HG03571 (cell line): ENCODE measurements around the gene ZNF536.

Experiments
- ATAC-seq: cut with Tn5 transposase; IDR thresholded peaks from one replicate; pipeline ENCODE4 v1.9.1; 2021; ENCODE audit not compliant: unreplicated experiment

ZNF536 gene

GRCh38 chr19:30361721-30362120, 10.5 kb upstream of the ZNF536 start:
- no peak for ATAC-seq

DNA sequence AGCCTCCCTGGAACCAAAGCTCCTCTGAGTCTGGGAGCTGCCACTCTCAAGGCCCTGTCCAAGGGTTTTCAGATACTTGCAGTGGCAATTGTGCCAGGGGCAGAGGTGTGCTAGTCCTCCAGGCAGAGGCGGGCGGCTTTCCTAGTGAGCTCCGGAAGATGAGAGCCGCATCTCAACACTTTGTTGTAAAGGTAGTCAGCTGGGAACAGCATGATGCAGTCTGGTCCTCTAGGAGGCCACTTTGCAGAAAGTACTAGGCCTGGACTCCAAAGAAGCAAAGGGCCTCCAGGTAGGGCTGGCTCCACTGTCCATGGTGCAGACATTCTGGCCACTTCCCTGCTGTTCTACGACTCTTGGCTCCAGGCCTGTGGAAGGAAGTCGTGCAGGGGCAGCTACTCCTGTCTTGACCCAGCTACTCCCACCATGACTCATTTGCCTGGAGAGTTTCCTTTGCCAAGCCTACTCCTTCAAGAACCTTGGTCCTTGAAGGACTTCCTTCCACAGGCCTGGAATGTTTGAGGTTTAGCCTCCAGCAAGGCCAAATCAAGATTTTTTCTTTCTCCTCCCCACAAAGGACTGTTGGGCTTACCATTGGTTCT, 9.9 kb upstream of the ZNF536 start:
- no peak for ATAC-seq

DNA sequence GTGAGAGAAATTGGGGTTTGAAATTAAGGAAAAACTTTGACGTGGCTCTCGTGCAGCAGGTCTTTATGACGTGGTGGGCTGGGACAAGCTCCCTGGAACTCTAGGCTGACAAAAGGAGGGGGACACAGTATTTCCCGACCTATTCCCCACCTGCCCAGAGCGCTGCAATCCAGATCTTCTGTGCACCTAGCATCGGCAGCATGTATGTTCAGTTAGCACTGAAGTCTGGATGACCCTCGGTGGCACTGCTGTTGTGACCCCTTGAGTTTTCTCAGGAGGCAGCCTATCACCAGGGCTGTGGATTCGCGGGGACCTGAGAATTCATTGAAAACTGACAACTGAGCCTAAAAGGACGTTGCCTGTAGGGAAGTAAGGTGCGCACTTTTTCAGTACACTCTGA, 9.1 kb upstream of the ZNF536 start:
- ATAC-seq = no peak

GRCh38 chr19:30364866-30365800, 7.1 kb upstream of the ZNF536 start:
- ATAC-seq = no peak

- no peak for ATAC-seq
Measured at GRCh38 chr19:30366282-30366681, 5.9 kb upstream of the ZNF536 start.

DNA sequence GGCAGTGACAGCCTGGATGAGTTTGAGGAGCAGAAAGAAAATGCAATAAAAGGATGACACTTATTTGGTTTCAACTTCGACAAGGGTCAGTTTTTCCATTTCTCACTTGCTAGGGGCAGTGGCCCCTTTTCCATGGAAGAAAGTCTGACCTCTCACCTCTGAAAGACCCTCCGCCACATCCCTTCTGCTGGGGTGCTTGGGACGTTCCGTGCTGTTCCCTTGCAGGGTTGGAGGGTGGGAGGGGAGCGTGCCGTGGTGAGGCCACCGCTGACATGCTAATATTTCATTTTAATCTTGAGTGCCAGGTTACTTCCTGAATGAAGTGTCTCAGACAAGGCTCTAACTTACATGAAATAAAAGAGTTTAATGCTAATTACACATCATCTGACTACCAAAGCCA, 5.2 kb upstream of the ZNF536 start:
- no peak for ATAC-seq

DNA sequence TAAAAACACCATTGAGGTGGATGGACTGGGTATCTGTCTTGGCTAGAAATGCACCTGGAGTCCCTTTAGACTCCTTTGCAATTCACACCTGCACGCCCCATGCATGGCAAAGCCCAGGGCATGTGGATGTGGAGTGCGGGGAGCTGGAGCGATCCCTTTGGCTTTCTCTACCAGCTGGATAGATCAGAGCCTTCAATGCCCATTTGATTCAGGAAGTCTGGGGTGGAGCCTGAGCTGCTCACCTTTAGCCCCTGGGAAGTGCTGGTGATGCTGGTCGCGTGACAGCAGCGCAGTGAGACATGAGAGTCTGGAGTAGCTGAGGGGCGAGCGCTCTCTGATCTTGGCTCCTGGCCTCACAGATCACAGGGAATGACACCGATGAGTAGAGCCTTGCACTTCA, 4.8 kb upstream of the ZNF536 start:
- ATAC-seq = no peak

- no peak for ATAC-seq
Measured at GRCh38 chr19:30369833-30370232, 2.4 kb upstream of the ZNF536 start.

DNA sequence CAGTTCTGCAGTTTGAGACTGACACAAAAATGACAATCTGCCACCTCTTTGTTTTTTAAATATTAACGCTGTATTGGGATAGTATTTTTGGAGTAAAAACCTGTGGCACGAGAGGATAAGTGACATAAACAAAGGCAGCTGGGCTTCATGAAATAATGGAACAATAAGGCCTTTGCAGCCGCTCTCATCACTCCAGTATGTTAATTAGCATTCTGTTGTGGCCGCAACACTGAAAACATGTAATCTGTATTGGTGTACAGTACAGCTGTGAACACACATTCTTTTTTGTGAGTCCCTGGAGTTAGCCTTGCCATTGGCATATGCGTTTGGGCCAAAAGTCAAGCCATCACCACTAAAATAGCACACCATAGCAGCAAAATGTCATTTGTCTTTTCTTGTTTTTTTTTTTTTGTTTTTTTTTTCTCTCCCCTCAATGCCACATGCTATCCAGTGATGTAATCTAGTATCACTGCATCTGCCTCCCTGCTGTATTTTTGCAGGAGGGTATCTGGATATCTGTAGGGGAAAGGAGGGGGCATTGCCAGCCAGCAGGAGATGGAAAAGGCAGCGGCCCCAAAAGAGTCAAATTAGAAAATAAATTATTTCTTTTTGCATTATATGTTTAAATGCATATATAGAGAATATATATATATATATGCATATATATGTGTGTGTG, 885 bp upstream of the ZNF536 start:
- no peak for ATAC-seq

GRCh38 chr19:30373593-30373992, 1.4 kb downstream of the ZNF536 start:
- ATAC-seq = no peak

- no peak for ATAC-seq
Measured at GRCh38 chr19:30374539-30374864, 2.3 kb downstream of the ZNF536 start.

DNA sequence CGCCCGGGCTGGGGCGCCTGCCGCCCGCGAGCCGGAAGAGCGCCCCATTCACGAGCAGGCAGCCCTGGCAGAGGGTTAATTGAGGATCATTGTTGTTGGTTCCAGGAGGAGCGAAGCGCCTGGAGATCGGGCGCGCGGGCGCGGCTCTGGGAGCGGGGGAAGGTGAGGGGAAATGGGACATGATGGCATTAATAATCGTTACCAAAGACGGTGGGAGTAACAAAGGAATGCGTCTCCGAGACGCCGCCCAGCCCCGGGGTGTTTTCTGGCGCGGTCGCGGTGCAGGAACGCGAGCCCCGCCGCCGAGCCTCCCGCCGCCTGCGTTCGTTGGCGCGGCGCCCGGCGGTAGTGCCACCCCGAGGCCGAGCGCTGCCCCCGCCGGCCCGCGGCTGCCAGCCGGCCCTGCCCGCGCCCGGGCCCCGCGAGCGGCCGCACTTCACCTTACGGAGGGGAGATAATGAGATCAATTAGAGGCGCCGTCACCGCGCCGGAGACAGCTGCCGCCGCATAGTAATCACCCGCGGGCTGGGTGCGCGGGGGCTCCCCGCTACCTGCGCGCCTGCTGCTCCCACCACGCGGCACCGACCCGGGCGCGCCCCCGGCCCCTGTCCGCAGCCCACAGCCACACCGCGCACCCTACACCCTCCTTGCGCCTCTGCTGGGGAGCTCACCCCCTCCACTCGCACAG, 2.8 kb downstream of the ZNF536 start:
- ATAC-seq = no peak

GRCh38 chr19:30375553-30376031, 3.4 kb downstream of the ZNF536 start:
- ATAC-seq = no peak

DNA sequence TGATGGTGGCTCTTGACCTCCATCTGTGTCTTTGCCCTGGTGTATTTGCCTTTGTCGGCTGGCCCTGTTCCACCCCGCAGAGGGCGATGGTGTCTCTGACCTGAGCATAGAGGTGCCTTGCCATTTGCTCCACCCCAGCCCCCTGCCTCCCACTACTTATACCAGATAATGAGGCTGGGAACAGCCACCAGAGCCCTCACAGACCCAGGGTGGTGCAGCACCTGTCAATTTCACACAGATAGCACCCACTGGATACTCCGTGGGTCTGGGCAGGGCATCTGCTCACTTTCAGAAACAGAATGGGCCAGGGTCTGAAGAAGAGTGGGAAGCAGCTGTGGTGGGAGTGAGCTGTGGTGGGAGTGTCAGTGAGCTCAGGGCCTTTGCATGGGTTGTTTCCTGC, 4.1 kb downstream of the ZNF536 start:
- ATAC-seq = no peak

DNA sequence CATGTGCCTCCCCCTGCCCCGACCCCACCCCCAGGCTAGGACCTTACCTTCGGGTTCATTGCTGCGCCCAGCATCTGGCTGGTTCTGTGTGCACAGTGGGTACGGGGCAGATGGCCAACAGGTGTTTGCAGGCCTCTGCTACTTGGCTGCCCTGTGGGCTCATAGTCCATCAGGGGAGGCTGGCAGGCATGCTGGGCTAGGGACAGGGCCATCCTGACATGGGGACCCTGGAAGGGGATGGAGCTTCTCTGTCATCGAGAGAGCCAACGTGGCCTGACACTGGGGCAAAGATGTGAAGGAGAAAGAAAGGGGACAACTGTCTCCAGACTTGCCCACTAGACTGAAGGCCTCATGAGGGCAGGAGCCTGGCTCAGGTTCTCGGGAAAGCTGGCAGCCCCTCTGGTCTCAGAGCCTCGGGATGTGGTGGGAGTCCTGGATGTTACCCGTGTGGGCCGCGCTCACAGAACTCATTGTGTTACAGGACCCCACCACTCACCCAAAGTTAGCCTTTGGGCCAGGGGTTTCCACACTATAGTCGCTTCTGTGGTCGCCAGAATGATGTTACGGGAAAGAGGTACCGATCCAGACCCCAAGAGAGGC, 4.7 kb downstream of the ZNF536 start:
- no peak for ATAC-seq

DNA sequence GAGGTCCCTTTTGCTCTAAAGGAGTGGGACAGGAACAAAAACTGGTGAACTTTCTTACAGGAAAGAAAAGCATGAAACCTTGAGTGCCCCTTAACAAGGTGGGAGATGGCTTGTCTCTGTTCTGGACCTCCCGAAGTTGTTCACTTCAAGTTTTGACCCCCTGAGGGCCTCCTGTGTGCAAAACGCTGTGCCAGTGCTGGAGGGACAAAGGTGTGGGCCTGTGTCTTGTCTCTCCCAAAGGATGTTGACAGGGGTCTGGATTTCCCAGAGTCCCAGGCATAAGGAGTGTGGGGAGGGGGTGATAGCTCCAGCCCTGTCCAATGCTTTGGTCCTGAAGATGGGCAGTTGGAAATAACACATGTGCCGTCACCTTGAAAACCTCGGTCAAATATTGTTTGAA, 6.5 kb downstream of the ZNF536 start:
- ATAC-seq = no peak

GRCh38 chr19:30379841-30380610, 7.8 kb downstream of the ZNF536 start:
- ATAC-seq = no peak

- ATAC-seq = no peak
Measured at GRCh38 chr19:30381366-30381765, 9.2 kb downstream of the ZNF536 start.

GRCh38 chr19:30385174-30385573, 13.0 kb downstream of the ZNF536 start:
- no peak for ATAC-seq

DNA sequence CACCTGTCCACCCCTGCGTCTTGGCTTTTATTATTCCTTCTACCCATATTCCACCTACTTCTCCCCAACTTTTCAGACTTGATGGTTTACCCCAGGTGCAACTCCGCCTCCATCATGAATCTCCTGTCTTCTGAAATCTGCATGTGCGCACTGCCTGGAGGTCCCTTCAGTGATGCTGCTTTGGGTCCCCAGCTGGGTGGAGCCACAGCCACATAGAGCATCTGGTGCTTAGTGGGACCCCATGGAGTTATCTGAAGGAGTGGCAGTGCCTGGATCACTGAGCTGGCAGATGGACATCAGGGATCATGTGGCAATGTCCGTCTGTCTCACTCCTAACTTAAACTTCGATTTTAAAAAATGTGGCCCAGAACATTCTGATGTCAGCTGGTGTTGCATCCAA, 13.5 kb downstream of the ZNF536 start:
- no peak for ATAC-seq
